HEK293 (cell line): Measurements from ENCODE around the gene GPT2.

Experiments
- AEBP2 ChIP-seq: fragments of 450-650 bp; formaldehyde crosslinking; IDR thresholded peaks from 2 replicates; pipeline ENCODE4 v1.5.1; 2016; ENCODE audit warnings: missing biosample characterization, missing genetic modification characterization, borderline replicate concordance
- GLI2 ChIP-seq: fragments of 450-650 bp; formaldehyde crosslinking; IDR thresholded peaks from 2 replicates; pipeline ENCODE4; 2017; ENCODE audit warnings: missing biosample characterization, missing genetic modification characterization, low read depth, borderline replicate concordance
- HIC1 ChIP-seq: fragments of 450-650 bp; formaldehyde crosslinking; IDR thresholded peaks from 2 replicates; pipeline ENCODE4 v1.5.1; 2016; ENCODE audit warnings: missing biosample characterization, missing genetic modification characterization
- PRDM10 ChIP-seq: fragments of 450-650 bp; formaldehyde crosslinking; IDR thresholded peaks from 2 replicates; pipeline ENCODE4 v1.5.1; 2016; ENCODE audit warnings: missing biosample characterization, missing genetic modification characterization
- SCRT1 ChIP-seq: fragments of 450-650 bp; formaldehyde crosslinking; IDR thresholded peaks from 2 replicates; pipeline ENCODE4 v1.5.1; 2016; ENCODE audit warnings: missing biosample characterization, missing genetic modification characterization, borderline replicate concordance
- ZBTB10 ChIP-seq: fragments of 450-650 bp; formaldehyde crosslinking; IDR thresholded peaks from 2 replicates; pipeline ENCODE4 v1.5.1; 2016; ENCODE audit warnings: missing biosample characterization, missing genetic modification characterization
- ZBTB49 ChIP-seq: fragments of 450-650 bp; formaldehyde crosslinking; IDR thresholded peaks from 2 replicates; pipeline ENCODE4 v1.5.1; 2016; ENCODE audit warnings: missing biosample characterization, missing genetic modification characterization, low read depth
- ZBTB6 ChIP-seq: fragments of 450-650 bp; formaldehyde crosslinking; IDR thresholded peaks from 2 replicates; pipeline ENCODE4 v1.5.1; 2017; ENCODE audit warnings: missing biosample characterization, missing genetic modification characterization
- ZBTB8A ChIP-seq: fragments of 450-650 bp; formaldehyde crosslinking; IDR thresholded peaks from 2 replicates; pipeline ENCODE4 v1.5.1; 2016; ENCODE audit warnings: missing biosample characterization, missing genetic modification characterization
- ZFP3 ChIP-seq: fragments of 450-650 bp; formaldehyde crosslinking; IDR thresholded peaks from 2 replicates; pipeline ENCODE4 v1.5.1; 2016; ENCODE audit warnings: low read depth, missing biosample characterization, missing genetic modification characterization
- ZNF132 ChIP-seq: fragments of 450-650 bp; formaldehyde crosslinking; IDR thresholded peaks from 2 replicates; pipeline ENCODE4 v1.5.1; 2017; ENCODE audit warnings: missing biosample characterization, missing genetic modification characterization, borderline replicate concordance
- ZNF140 ChIP-seq: fragments of 450-650 bp; formaldehyde crosslinking; IDR thresholded peaks from 2 replicates; pipeline ENCODE4 v1.5.1; 2016; ENCODE audit warnings: missing biosample characterization, missing genetic modification characterization
- ZNF202 ChIP-seq: fragments of 450-650 bp; formaldehyde crosslinking; IDR thresholded peaks from 2 replicates; pipeline ENCODE4 v1.5.1; 2016; ENCODE audit warnings: missing biosample characterization, missing genetic modification characterization, borderline replicate concordance
- ZNF214 ChIP-seq: fragments of 450-650 bp; formaldehyde crosslinking; IDR thresholded peaks from 2 replicates; pipeline ENCODE4 v1.5.1; 2017; ENCODE audit warnings: missing biosample characterization, mild to moderate bottlenecking, missing genetic modification characterization, borderline replicate concordance
- ZNF335 ChIP-seq: fragments of 450-650 bp; formaldehyde crosslinking; conservative IDR thresholded peaks from 2 replicates; pipeline ENCODE4 v1.5.1; 2016; ENCODE audit warnings: missing biosample characterization, missing genetic modification characterization
- ZNF449 ChIP-seq: fragments of 450-650 bp; formaldehyde crosslinking; IDR thresholded peaks from 2 replicates; pipeline ENCODE4 v1.5.1; 2017; ENCODE audit warnings: missing biosample characterization, mild to moderate bottlenecking, missing genetic modification characterization, moderate library complexity
- ZNF510 ChIP-seq: fragments of 450-650 bp; formaldehyde crosslinking; IDR thresholded peaks from 2 replicates; pipeline ENCODE4 v1.5.1; 2018; ENCODE audit warnings: mild to moderate bottlenecking, missing genetic modification characterization, missing biosample characterization; ENCODE audit not compliant: insufficient replicate concordance

The GPT2 gene

GRCh38 chr16:46884513-46885293 lies 541 bp downstream of the GPT2 start (continued):
- TF ChIP-seq ZFP3 (tag by site-specific recombination): no peak
- no peak for TF ChIP-seq GLI2 (tag by site-specific recombination)
- peak; percentile 72 for TF ChIP-seq ZNF335
- no peak for TF ChIP-seq ZNF202 (tag by site-specific recombination)
- peak; percentile 32; the same call in 1 of the 2 replicates for TF ChIP-seq ZBTB6 (tag by site-specific recombination)
- no peak for TF ChIP-seq ZNF214 (tag by site-specific recombination)
- TF ChIP-seq ZBTB49 (tag by site-specific recombination): no peak
- peak; percentile 19; the same call in 1 of the 2 replicates for TF ChIP-seq PRDM10 (tag by site-specific recombination)
- peak; percentile 4 for TF ChIP-seq ZBTB8A (tag by site-specific recombination)
- no peak for TF ChIP-seq ZNF140 (tag by site-specific recombination)
- no peak for TF ChIP-seq ZNF510
- TF ChIP-seq AEBP2 (tag by site-specific recombination): no peak
- TF ChIP-seq ZBTB10 (tag by site-specific recombination): no peak
- peak; percentile 93 for TF ChIP-seq SCRT1 (tag by site-specific recombination)
- TF ChIP-seq HIC1: peak; percentile 58
- TF ChIP-seq ZNF449 (tag by site-specific recombination): peak; percentile 43; the same call in 1 of the 2 replicates
- TF ChIP-seq ZNF132: no peak
